GM19238 (cell line): Measurements from ENCODE around the gene SULT2B1.
A peak's percentile ranks its signal among the peaks of the same experiment; 100 is the strongest.
"Not testable (repeated sequence)": the region's sequence is repeated elsewhere in the genome, so short reads cannot be mapped to it uniquely, and the experiment has no call there.

Source experiments
- DNase-seq: peaks from one replicate; pipeline ENCODE4 v3.0.0; 2011; ENCODE audit warnings: low spot score; ENCODE audit not compliant: insufficient read length

The SULT2B1 gene

DNA sequence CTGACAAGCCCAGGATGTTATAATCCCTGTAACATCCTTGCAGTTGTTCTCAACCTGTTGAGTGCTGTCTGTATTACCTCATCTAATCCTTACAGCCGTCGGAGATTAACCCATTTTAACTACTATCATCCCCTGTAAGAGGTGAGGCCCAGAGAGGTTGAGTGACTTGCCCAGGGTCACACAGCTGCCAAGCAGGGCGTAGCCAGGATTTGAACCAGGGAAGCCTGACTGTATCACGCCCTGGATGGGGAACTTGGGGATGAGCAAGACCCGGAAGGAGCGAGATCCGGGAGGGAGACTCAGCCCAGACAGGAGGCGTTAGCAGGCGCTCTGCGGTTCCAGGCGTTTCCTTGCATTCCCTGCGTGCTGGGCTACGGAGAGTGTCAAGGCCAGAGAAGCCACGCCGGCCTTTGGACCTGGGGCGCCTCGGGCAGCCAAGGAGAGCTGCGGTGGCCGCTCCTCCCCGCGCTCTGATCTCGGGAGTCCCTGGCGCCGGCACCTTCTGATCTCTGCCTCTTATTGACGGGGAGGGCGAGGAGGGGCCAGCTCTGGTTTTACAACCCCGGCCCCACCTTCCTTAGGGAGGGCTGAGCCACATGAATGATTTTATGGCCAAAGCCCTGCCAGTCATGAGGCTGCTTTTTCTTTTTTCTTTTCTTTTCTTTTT is 6.2 kb downstream of the SULT2B1 start:
- DNase-seq, result no peak

DNA sequence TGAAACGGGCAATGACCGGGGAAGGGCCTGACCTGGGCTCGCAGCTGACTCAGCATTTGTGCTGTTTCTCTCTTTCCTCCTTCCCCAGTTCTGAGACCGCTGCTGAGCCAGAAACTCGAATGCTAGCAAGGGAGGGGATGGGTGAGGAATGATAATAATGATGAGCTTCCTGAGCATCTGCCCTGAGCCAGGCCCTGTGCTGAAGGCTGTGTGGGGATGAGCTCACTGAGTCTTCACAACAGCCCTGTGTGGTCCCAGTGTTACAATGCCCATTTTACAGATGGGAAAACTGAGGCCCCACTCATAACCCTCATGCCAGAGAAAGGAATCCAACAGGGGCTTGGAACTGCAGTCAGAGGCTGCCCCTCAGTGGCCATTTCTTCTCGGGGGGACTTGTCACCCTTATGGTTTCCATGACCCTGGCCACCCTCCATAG is 8.1 kb downstream of the SULT2B1 start:
- no peak for DNase-seq

DNA sequence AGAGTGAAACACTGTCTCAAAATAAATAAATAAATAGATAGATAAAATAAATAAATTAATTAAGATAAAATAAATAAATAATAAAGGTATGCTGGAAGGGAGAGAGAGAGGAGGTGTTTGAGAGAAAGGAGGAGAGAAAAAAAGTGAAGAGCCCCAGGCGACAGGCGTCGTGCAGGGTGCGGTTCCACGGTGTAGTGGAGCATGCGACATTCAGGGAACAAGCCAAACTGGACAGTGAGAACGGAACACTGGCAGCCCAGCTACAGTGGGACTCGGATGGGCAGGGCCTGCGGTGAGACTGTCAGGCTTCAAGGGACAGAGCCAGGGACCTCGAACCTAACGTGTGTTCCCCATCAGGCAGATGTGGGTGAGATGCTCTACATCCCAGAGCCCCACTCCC is 9.4 kb downstream of the SULT2B1 start:
- no peak for DNase-seq

DNA sequence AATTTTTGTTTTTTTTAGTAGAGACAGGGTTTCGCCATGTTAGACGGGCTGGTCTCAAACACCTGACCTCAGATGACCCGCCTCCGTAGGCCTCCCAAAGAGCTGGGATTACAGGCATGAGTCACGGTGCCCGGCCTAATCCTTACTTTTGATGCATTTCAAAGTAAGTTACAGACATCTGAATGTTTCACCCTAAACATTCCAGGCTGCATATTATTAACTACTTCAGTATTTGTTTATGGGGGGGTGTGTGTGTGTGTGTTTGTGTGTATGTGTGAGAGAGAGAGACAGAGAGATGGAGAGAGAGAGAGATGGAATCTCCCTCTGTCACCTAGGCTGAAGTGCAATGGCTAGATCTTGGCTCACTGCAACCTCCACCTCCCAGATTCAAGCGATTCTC is 13.1 kb downstream of the SULT2B1 start:
- DNase-seq, result no peak

DNA sequence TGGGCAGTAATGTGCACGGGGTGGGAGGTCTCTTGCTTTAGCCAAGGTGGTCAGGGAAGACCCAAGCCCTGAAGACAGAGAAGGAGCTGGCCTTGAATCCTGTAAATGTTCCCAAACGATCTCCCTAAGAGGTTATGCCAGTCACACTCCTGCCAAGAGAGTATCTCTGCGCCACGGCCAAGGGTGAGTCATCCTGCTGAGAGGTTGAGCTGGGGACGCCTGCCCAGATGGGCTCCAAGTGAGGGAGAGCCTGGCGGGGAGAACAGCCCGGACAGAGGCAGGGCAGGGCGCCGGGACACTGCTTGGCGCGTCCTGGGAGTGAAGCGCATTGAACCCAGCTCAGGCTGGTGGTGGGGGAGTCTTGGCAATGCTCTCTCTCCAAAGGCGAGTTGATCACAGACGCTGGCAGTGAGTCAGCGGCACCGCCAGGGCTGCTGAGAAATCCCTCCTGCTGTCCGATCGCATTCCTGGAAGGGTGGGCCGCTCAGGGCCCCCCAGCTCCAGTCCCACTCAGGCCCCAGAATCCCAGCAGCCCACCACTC is 16.4 kb downstream of the SULT2B1 start:
- DNase-seq, result no peak

DNA sequence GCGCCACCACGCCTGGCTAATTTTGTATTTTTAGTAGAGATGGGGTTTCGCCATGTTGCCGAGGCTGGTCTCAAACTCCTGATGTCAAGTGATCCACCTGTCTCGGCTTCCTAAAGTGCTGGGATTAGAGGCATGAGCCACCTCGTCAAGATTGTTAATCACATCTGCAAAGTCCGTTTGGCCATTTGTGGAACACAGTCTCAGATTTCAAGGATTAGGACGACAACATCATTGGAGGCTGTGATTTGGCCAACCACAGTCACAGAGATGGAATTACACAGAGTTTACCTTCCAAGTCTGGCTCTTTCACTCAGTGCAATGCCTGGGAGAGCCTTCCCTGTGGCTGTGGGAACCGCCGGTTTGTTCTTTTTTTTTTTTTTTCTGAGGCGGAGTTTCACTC is 17.8 kb downstream of the SULT2B1 start:
- no peak for DNase-seq

DNA sequence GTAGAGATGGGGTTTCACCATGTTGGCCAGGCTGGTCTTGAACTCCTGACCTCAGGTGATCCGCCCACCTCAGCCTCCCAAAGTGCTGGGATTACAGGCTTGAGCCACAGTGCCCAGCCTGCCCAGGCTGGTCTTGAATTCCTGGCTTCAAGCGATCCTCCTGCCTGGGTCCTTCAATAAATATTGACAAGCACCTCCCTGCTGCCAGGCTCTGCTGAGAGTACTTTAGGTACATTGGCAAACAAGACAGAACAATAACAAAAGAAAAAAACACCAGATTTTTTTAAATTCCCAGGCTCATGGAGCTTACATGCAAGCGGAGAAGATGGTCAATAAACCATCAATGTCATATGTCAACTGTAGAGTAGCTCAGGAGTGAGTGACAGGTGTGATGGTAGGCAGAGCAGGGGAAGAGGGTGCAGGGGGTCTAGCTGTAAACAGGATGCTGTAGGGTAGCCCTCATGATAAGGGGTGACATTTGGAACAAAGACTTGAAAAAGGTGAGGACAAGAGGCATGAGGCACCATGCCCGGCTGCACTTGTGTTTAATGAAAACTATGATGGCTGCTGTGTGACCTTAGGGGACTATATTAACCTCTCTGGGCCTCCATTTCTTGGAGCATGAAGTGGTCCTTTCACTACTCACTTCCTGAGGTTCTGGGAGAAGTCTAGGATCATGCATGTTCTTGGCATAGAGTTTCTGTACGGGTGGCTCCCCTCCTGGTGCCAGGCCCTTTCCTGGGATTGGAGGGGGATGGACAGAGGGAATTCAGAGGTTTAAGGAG is 19.6 kb downstream of the SULT2B1 start:
- DNase-seq, result no peak

DNA sequence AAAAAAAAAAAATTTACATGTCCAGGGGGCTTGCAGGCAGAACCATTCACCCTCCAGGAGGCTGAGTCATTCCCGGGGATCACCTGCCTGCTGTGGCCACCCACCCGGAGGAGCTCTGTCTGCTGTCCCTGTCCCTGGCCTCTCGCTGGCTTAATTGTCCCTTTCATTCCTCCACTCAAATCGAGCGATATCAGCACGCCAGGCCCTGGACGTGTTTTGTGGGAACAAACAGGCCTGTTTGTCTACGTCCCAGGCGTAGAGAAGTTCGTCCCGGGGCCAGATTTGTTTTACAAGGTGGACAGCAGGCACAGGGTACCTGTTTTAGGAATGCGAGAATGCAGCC is 21.2 kb downstream of the SULT2B1 start:
- DNase-seq, result no peak

DNA sequence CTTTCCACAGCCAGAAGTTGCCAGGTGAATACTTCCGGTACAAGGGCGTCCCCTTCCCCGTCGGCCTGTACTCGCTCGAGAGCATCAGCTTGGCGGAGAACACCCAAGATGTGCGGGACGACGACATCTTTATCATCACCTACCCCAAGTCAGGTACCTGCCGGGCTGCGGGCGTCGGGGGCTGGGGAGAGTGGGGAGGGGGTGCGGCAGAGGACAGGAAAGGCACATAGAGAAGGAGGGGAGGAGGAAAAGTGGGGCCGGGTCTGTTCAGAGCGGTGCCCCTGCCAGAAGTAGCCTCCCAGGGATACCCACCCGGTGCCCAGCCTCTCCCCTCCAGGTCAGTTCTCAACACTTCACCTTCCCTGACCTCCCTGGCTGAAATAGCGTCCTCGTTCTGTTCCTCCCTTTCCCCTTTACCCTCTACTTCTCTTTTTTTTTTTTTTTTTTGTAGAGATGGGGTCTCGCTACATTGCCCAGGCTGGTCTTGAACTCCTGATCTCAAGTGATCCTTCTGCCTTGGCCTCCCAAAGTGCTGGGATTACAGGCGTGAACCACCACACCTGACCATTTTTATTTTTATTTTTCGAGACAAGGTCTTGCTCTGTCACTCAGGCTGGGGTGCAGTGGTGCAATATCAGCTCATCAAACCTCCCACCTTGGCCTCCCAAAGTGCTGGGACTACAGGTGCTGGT is 24.1 kb downstream of the SULT2B1 start:
- DNase-seq, result no peak

DNA sequence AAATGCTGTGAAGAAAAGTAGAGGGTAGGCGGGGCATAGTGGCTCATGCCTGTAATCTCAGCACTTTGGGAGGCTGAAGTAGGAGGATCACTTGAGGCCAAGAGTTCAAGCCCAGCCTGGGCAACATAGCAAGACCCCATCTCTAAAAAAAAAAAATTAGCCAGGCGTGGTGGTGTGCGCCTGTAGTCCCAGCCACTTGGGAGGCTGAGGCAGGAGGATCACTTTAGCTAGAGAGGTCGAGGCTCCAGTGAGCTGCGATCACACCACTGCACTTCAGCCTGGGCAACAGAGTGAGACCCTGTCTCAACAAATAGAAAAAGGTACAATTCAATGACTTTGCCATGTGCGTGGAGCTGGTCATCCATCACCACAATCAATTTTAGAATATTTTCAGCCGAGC is 25.9 kb downstream of the SULT2B1 start:
- DNase-seq, result not testable (repeated sequence)

DNA sequence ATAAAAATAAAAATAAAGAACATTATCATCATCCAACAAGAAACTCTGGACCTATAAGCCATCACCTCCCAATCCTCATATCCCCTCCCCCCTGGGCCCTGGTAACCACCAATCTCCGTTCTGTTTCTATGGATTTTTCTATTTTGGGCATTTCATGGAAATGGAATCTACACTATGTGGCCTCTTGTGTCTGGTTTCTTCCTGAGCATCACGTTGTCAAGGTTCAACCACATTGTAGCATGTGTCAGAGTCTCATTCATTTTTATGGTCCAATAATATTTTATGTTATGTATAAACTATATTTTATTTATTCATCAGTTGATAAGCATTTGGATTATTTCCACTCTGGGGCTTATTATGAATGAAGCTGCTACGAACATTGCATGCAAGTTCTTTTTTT is 26.9 kb downstream of the SULT2B1 start:
- DNase-seq, result no peak

DNA sequence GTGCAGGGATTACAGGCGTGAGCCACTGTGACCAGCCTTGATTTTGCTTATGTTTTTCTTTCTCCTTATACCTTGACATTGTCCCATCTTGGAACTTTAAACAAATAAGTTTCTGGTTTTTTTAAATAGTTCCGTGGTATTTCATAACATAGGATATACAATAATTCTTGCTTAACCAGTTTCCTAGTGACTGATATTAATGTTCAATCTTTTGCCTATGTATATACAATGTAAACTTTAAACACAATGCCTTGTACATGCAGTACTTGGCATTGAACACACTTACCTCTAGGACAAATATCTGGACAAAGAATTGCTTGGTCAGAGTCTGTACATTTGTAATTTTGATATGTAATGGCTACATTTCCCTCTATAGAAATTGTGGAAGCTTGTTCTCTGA is 30.2 kb downstream of the SULT2B1 start:
- DNase-seq, result no peak

DNA sequence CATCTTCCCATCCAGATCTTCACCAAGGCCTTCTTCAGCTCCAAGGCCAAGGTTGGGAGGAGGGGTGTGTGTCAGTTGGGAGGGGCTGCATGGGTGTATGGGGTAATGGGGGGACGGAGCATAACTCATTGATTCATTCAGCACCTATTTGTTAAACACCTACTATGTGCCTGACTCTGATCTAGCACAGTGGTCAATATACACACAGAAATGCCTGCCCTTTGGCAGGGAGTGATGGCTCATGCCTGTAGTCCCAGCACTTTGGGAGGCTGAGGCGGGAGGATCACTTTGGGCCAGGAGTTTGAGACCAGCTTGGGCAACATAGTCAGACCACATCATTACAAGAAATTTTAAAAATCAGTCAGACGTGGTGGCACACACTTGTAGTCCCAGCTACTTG is 35.4 kb downstream of the SULT2B1 start:
- no peak for DNase-seq

DNA sequence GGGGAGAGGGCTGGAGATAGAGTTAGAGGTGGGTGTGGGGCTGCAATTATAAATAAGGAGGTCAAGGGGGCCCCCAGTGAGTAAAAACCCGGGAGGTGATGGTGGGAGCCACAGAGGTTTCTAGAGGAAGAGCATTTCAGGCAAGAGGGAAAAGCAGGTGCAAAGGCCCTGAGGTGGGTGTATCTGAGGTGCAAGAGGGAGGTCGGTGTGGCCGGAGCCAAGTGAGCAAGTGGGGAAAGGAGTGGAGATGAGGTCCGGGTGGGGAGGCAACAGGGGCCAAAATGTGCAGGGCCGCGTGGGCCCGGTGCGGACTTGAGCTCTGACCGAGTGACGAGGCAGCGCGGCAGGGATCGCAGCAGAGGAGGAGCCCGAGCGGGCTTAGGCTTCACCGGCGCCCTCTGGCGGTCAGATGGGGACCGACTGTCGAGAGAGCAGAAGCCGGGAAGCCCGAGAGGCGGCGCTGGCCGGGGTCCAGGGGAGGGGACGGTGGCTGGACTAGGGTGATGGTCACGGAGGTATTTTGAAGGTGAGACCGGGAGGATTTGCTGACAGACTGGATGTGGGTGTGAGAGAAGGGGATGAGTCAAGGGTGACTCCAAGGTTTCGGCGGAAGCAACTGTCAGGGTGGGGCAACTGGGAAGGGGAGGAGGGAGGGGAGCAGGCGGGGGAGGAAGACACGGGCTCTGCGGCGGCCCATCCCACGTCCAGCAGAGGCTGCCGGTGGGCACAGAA is 36.9 kb downstream of the SULT2B1 start:
- peak; percentile 89 for DNase-seq

DNA sequence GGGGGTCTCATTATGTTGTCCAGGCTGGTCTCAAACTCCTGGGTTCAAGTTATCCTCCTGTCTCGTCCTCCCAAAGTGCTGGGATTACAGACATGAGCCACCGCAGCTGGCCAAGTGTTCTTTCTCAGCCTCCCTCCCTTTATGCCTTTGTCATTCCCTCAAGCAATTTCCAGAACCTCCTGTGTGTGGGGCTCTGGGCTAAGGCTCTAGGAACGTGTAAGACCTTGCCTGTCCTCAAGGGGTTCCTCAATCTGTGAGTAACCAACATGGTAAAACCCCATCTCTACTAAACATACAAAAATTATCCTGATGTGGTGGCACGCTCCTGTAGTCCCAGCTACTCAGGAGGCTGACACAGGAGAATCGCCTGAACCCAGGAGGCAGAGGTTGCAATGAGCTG is 39.0 kb downstream of the SULT2B1 start:
- no peak for DNase-seq

DNA sequence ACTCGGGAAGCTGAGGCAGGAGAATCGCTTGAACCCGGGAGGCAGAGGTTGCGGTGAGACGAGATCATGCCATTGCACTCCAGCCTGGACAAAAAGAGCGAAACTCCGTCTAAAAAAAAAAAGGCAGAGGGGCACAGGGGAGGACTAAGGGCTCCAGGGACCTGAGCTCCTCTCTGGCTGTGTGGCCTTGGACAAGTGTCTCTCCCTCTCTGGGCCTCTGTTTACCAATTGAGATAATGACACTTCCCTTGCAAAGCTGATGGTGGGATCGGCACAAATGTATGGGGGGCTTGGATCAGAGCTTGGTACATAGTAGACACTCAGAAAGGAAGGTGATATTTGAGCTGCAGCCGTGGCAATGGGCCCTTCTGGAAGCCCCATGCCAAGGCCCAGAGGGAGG is 43.2 kb downstream of the SULT2B1 start:
- no peak for DNase-seq

DNA sequence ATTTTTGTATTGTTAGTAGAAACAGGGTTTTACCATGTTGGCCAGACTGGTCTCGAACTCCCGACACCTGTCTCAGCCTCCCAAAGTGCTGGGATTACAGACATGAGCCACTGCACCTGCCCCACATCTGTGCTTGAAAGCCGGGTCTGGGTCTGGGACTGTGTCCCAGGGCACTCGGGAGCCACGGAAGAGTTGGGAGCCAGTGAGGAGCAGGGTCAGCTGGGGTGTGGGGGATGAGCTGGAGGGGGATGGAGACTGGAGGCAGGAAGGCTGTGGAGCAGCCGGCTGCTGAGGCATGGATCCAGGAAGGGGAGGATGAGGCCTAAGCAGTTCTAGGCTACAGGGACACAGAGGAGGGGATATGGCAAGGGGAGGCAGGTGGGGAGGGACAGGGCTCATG is 43.9 kb downstream of the SULT2B1 start:
- DNase-seq, result no peak

DNA sequence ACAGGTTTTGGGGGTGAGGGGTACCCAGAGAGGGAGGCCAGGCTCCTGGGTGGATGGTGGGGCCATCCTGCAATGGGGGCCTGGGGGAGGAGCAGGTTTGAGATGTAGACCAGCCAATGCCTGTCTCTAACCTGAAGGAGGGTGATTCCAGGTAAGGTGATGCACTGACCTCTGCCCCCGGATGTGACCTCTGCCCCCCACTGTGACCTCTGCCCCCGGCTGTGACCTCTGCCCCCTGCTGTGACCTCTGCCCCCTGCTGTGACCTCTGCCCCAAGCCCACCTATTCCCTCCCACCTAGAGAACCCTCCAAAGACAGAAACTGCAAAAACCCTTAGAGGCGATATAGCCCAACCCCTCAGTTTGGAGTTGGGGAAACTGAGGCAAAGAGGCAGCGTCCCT is 44.3 kb downstream of the SULT2B1 start:
- DNase-seq, result no peak

DNA sequence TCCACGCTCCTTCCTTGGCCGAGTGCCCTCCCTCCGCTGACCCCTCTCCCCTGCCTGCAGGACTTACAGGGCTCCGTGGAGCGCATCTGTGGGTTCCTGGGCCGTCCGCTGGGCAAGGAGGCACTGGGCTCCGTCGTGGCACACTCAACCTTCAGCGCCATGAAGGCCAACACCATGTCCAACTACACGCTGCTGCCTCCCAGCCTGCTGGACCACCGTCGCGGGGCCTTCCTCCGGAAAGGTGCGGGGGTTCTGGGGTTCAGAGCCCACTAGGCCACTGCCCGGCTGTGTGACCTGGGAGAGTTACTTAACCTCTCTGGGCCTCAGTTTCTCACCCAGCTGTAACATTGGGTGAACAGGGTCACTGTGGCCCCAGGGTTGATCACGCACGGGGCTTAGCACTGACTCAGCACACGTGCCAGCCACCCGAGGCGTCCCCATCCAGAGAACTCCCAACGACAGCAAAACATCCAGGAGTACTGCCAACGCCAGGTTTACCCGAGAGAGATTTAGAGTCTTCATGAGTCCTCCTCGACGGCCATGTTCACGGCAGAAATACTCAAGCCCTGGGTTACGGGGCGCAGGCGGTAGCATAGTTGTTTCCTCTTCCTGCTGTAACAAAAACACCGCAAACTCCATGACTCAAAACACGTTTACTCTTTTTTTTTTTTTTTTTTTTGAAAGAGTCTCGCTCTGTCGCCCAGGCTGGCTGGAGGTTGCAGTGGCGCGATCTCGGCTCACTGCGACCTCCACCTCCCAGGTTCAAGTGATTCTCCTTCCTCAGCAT is 44.9 kb downstream of the SULT2B1 start:
- no peak for DNase-seq

DNA sequence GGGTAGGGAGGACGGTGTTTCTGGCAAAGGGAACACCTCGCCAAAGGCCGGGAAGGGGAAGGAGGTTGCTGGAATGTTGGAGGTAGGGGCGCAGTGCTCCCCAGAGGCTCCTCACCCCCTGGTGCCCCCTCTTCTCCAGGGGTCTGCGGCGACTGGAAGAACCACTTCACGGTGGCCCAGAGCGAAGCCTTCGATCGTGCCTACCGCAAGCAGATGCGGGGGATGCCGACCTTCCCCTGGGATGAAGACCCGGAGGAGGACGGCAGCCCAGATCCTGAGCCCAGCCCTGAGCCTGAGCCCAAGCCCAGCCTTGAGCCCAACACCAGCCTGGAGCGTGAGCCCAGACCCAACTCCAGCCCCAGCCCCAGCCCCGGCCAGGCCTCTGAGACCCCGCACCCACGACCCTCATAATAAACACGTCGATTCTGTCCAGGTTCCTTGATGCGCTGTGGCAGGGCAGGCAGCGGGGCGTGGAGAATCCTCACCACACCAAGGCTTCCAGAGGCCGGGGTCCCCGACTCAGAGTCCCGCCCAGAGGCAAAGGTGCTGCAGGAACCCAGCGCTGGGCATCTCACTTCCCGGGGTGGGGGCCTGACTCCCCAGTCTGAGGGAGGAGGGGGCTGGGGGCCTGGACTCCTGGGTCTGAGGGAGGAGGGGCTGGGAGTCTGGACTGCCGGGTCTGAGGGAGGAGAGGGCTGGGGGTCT is 47.2 kb downstream of the SULT2B1 start:
- DNase-seq, result no peak
